Loucy (cell line): ENCODE measurements around the gene CIC.

Source experiments
- EZH2phosphoT487 ChIP-seq: fragments of 200-600 bp; IDR thresholded peaks from 2 replicates; pipeline ENCODE4 v1.6.1; 2018; ENCODE audit warnings: antibody characterized with exemption, mild to moderate bottlenecking, moderate library complexity, borderline replicate concordance
- TF ChIP-seq, protein P1 (sequence below): fragments of 200-600 bp; sonication (generic); conservative IDR thresholded peaks from 2 replicates; pipeline ENCODE4 v1.5.1; 2014; ENCODE audit warnings: mild to moderate bottlenecking, antibody characterized with exemption, low read length

- TF ChIP-seq, protein P1, sequence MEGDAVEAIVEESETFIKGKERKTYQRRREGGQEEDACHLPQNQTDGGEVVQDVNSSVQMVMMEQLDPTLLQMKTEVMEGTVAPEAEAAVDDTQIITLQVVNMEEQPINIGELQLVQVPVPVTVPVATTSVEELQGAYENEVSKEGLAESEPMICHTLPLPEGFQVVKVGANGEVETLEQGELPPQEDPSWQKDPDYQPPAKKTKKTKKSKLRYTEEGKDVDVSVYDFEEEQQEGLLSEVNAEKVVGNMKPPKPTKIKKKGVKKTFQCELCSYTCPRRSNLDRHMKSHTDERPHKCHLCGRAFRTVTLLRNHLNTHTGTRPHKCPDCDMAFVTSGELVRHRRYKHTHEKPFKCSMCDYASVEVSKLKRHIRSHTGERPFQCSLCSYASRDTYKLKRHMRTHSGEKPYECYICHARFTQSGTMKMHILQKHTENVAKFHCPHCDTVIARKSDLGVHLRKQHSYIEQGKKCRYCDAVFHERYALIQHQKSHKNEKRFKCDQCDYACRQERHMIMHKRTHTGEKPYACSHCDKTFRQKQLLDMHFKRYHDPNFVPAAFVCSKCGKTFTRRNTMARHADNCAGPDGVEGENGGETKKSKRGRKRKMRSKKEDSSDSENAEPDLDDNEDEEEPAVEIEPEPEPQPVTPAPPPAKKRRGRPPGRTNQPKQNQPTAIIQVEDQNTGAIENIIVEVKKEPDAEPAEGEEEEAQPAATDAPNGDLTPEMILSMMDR: no peak
- TF ChIP-seq EZH2phosphoT487: no peak
These were observed 829 bp upstream of the CIC start for GRCh38 chr19:42268142-42268703.
